ENCODE data around the gene HOXD13.
A peak's percentile ranks its signal among the peaks of the same experiment; 100 is the strongest.

The HOXD13 gene

GRCh38 chr2:176092270-176093144, at the start of gene HOXD13:
Gene HOXD13, plus strand, starts transcription at chr2:176092721. Its CDS starts 170 bp downstream, at chr2:176092891.
- DNase-seq: no peak

- DNase-seq: peak; percentile 93
Observed at GRCh38 chr2:176056406-176056805, 36.1 kb upstream of the HOXD13 start.

- DNase-seq: peak; percentile 81
Observed at GRCh38 chr2:176063958-176064357, 28.6 kb upstream of the HOXD13 start.

- no peak for DNase-seq
Observed at GRCh38 chr2:176066645-176067588, 25.6 kb upstream of the HOXD13 start.

GRCh38 chr2:176067589-176068418, 24.7 kb upstream of the HOXD13 start:
- DNase-seq: no peak

GRCh38 chr2:176068419-176068832, 24.1 kb upstream of the HOXD13 start:
- DNase-seq: no peak

GRCh38 chr2:176071330-176072291, 20.9 kb upstream of the HOXD13 start:
- no peak for DNase-seq

- no peak for DNase-seq
Observed at GRCh38 chr2:176072292-176072669, 20.2 kb upstream of the HOXD13 start.

- DNase-seq: no peak
Observed at GRCh38 chr2:176072951-176073904, 19.3 kb upstream of the HOXD13 start.

GRCh38 chr2:176074919-176075425, 17.5 kb upstream of the HOXD13 start:
- DNase-seq: peak; percentile 83

GRCh38 chr2:176075481-176075880, 17.0 kb upstream of the HOXD13 start:
- DNase-seq: no peak

- no peak for DNase-seq
Observed at GRCh38 chr2:176076063-176076462, 16.5 kb upstream of the HOXD13 start.

- peak; percentile 74 for DNase-seq
Observed at GRCh38 chr2:176076796-176077195, 15.7 kb upstream of the HOXD13 start.

GRCh38 chr2:176078541-176079284, 13.8 kb upstream of the HOXD13 start:
- DNase-seq: peak; percentile 89

- DNase-seq: peak; percentile 90
Observed at GRCh38 chr2:176079285-176079830, 13.2 kb upstream of the HOXD13 start.

GRCh38 chr2:176079831-176080539, 12.5 kb upstream of the HOXD13 start:
- DNase-seq: peak; percentile 90

- DNase-seq: no peak
Observed at GRCh38 chr2:176080540-176081375, 11.8 kb upstream of the HOXD13 start.

Data from DMS79 treated with DMSO at 0.1 percent for 48 hours (cell line).